Measurements from ENCODE around the gene KRT86. TPM values are rescaled to one million over a fixed set of nuclear protein-coding genes. Genes with fewer than 3 reads are reported as not detected.
A peak's percentile ranks its signal among the peaks of the same experiment; 100 is the strongest.

The KRT86 gene
- total and polyA plus RNA-seq, 2 donors (not counting 1 experiment from before 2014, with no cell fraction given): 0.02 to 0.17 TPM

- Histone ChIP-seq H3K4me3 (replicated peaks in 1 of 4; ENCODE audit: control extremely low read depth in 1 of 4, insufficient read depth in 1 of 4, low read depth in 3 of 4, low read length in 4 of 4) (no peak overlapping the region), H3K79me2 (ENCODE audit: control insufficient read depth, insufficient read depth, low read length) (no peaks in the 10 kb centered on the region), H3K4me1 (ENCODE audit: control insufficient read depth, extremely low read depth, insufficient read depth, low read length) (peaks cover 26% of the 10 kb centered on the region), H4K20me1 (ENCODE audit: control insufficient read depth, extremely low read depth, insufficient read depth, low read length) (no peaks in the 10 kb centered on the region), H2AFZ (ENCODE audit: low read length) (no peak overlapping the region), H3K9ac (ENCODE audit: insufficient read depth, low read length) (no peak overlapping the region), H3K9me3 (ENCODE audit: control insufficient read depth, insufficient read depth, low read depth, low read length) (no peaks in the 10 kb centered on the region), H3K27ac (ENCODE audit: insufficient read depth, low read length) (peak overlapping the region; percentile 75), H3K36me3 (ENCODE audit: control insufficient read depth, insufficient read depth, low read length) (no peaks in the 10 kb centered on the region), H3K4me2 (ENCODE audit: extremely low read depth, insufficient read depth, low read length) (peak overlapping the region; percentile 74), H3K27me3 (ENCODE audit: control insufficient read depth, insufficient read depth, low read length) (no peaks in the 10 kb centered on the region)
- TF ChIP-seq, protein P1, sequence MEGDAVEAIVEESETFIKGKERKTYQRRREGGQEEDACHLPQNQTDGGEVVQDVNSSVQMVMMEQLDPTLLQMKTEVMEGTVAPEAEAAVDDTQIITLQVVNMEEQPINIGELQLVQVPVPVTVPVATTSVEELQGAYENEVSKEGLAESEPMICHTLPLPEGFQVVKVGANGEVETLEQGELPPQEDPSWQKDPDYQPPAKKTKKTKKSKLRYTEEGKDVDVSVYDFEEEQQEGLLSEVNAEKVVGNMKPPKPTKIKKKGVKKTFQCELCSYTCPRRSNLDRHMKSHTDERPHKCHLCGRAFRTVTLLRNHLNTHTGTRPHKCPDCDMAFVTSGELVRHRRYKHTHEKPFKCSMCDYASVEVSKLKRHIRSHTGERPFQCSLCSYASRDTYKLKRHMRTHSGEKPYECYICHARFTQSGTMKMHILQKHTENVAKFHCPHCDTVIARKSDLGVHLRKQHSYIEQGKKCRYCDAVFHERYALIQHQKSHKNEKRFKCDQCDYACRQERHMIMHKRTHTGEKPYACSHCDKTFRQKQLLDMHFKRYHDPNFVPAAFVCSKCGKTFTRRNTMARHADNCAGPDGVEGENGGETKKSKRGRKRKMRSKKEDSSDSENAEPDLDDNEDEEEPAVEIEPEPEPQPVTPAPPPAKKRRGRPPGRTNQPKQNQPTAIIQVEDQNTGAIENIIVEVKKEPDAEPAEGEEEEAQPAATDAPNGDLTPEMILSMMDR (conservative IDR thresholded peaks at IDR 0.05 in 1 of 2, IDR thresholded peaks at IDR 0.05 in 1 of 2; ENCODE audit: low read depth in 1 of 2, low read length in 2 of 2): no peak
- no peak for TF ChIP-seq EZH2 (IDR thresholded peaks at IDR 0.05; ENCODE audit: low read length, missing control alignments)
- DNase-seq (ENCODE audit: low read depth in 2 of 2): no peak
These were observed 44.6 kb upstream of the KRT86 start for GRCh38 chr12:52229836-52230343.

GRCh38 chr12:52230364-52231281 is 43.8 kb upstream of the KRT86 start:
- no peak for TF ChIP-seq EZH2 (IDR thresholded peaks at IDR 0.05; ENCODE audit: low read length, missing control alignments)
- TF ChIP-seq, protein P1 (conservative IDR thresholded peaks at IDR 0.05 in 1 of 2, IDR thresholded peaks at IDR 0.05 in 1 of 2; ENCODE audit: low read depth in 1 of 2, low read length in 2 of 2): no peak
- peak overlapping the region; percentile 86 for H3K4me2 ChIP-seq (ENCODE audit: extremely low read depth, insufficient read depth, low read length)
- H3K9ac ChIP-seq (ENCODE audit: insufficient read depth, low read length): peak overlapping the region; percentile 29
- H3K27me3 ChIP-seq (ENCODE audit: control insufficient read depth, insufficient read depth, low read length): no peaks in the 10 kb centered on the region
- no peaks in the 10 kb centered on the region for H3K79me2 ChIP-seq (ENCODE audit: control insufficient read depth, insufficient read depth, low read length)
- H3K9me3 ChIP-seq (ENCODE audit: control insufficient read depth, insufficient read depth, low read depth, low read length): no peaks in the 10 kb centered on the region
- no peaks in the 10 kb centered on the region for H4K20me1 ChIP-seq (ENCODE audit: control insufficient read depth, extremely low read depth, insufficient read depth, low read length)
- H3K36me3 ChIP-seq (ENCODE audit: control insufficient read depth, insufficient read depth, low read length): no peaks in the 10 kb centered on the region
- no peak overlapping the region for H2AFZ ChIP-seq (ENCODE audit: low read length)
- peak; percentile 72 to 87 for DNase-seq (ENCODE audit: low read depth in 2 of 2)
- H3K27ac ChIP-seq (ENCODE audit: insufficient read depth, low read length): peak overlapping the region; percentile 77
- H3K4me1 ChIP-seq (ENCODE audit: control insufficient read depth, extremely low read depth, insufficient read depth, low read length): peaks cover 29% of the 10 kb centered on the region
- no peak overlapping the region for H3K4me3 ChIP-seq (replicated peaks in 1 of 4; ENCODE audit: control extremely low read depth in 1 of 4, insufficient read depth in 1 of 4, low read depth in 3 of 4, low read length in 4 of 4)

DNA sequence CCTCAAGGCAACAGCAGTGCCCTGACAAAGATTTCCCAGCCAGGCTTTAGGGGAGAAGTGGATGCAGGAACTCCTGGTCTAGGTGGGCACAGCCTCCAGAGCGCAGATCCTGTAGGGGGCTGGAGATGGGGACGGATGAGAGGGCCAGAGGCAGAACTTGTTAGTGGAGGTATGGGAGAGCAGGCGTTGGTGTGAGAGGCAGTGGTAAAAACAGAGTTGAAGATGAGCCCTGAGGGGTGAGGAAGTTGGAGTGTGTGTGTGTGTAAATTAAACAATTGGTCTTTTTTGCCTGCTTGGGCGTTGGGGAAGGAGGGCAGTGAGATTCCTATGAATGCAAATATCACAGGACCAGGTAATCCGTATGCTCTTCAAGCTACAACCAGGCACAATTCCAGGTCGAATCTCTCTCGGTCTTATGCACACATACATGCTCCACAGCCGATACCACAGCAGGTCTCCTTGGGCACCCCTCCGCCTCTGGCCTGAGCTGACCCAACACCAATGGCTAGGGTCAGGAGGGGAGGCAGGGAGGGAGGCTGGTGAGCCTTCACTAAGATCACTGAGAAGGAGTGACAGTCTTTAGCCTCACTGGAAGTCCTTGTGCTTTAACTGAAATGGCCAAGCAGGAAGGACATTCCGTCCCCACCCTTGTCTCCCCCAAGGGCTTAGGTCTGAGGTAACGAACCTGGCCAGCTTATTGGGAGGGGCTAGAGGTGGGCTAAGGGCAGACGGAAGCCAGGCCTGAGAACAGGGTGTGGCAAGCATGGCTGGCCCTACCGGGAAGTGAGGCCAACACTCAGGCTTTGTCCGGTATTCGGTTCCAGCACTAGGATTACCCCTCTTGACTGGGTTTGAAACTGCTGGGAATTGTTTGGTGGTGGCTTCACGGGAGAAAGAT is 42.9 kb upstream of the KRT86 start:
- no peak overlapping the region for H3K4me2 ChIP-seq (ENCODE audit: extremely low read depth, insufficient read depth, low read length)
- no peak overlapping the region for H3K9ac ChIP-seq (ENCODE audit: insufficient read depth, low read length)
- peaks cover 29% of the 10 kb centered on the region for H3K4me1 ChIP-seq (ENCODE audit: control insufficient read depth, extremely low read depth, insufficient read depth, low read length)
- H3K9me3 ChIP-seq (ENCODE audit: control insufficient read depth, insufficient read depth, low read depth, low read length): no peaks in the 10 kb centered on the region
- TF ChIP-seq EZH2 (IDR thresholded peaks at IDR 0.05; ENCODE audit: low read length, missing control alignments): no peak
- TF ChIP-seq, protein P1 (conservative IDR thresholded peaks at IDR 0.05 in 1 of 2, IDR thresholded peaks at IDR 0.05 in 1 of 2; ENCODE audit: low read depth in 1 of 2, low read length in 2 of 2): no peak
- no peaks in the 10 kb centered on the region for H3K27me3 ChIP-seq (ENCODE audit: control insufficient read depth, insufficient read depth, low read length)
- no peaks in the 10 kb centered on the region for H3K79me2 ChIP-seq (ENCODE audit: control insufficient read depth, insufficient read depth, low read length)
- no peak overlapping the region for H2AFZ ChIP-seq (ENCODE audit: low read length)
- peak overlapping the region; percentile 77 for H3K27ac ChIP-seq (ENCODE audit: insufficient read depth, low read length)
- no peak for DNase-seq (ENCODE audit: low read depth in 2 of 2)
- H3K36me3 ChIP-seq (ENCODE audit: control insufficient read depth, insufficient read depth, low read length): no peaks in the 10 kb centered on the region
- no peak overlapping the region for H3K4me3 ChIP-seq (replicated peaks in 1 of 4; ENCODE audit: control extremely low read depth in 1 of 4, insufficient read depth in 1 of 4, low read depth in 3 of 4, low read length in 4 of 4)
- no peaks in the 10 kb centered on the region for H4K20me1 ChIP-seq (ENCODE audit: control insufficient read depth, extremely low read depth, insufficient read depth, low read length)
